ENCODE results near the gene LAMTOR5.

The LAMTOR5 gene

DNA sequence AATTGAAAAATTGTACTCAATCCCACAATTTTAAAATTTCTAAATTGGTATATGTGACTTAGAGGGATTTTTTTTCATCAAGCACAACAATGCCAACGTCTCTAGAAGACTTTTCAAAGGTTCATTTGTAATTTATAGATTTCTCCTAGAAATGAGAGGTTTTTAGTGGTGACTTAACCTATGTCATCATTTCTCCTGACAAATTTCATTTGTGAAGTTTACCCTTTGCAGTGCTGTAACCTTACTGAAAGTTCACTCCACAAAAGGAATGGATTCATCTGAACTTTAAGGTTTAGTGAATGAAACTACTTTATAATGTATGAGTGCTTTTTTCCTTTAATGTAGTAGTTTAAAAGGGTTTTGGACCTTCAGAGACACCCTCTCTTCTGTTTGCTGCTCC is 52.2 kb downstream of the LAMTOR5 start:
- ATAC-seq = no peak
- TF ChIP-seq BACH2 (CRISPR knock-in tag; IDR thresholded peaks at IDR 0.05; ENCODE audit: borderline replicate concordance) (no peak), ZNF8 (CRISPR knock-in tag; IDR thresholded peaks at IDR 0.05) (no peak), ZFP30 (CRISPR knock-in tag; IDR thresholded peaks at IDR 0.05) (no peak), ESRRG (CRISPR knock-in tag; IDR thresholded peaks at IDR 0.05) (no peak), ZC3H10 (CRISPR knock-in tag; IDR thresholded peaks at IDR 0.05) (no peak), RARB (CRISPR knock-in tag; IDR thresholded peaks at IDR 0.05) (no peak), CREB5 (CRISPR knock-in tag; IDR thresholded peaks at IDR 0.05; ENCODE audit: low read depth) (no peak), ARNTL (CRISPR knock-in tag; IDR thresholded peaks at IDR 0.05; ENCODE audit: borderline replicate concordance, low read depth) (no peak), GLIS3 (CRISPR knock-in tag; IDR thresholded peaks at IDR 0.05) (no peak), PPARA (CRISPR knock-in tag; IDR thresholded peaks at IDR 0.05; ENCODE audit: borderline replicate concordance) (no peak), ZNF70 (CRISPR knock-in tag; IDR thresholded peaks at IDR 0.05) (no peak), TCF4 (CRISPR knock-in tag; IDR thresholded peaks at IDR 0.05; ENCODE audit: borderline replicate concordance) (no peak), SNAI2 (CRISPR knock-in tag; IDR thresholded peaks at IDR 0.05) (no peak)
- TF ChIP-seq, protein P1, sequence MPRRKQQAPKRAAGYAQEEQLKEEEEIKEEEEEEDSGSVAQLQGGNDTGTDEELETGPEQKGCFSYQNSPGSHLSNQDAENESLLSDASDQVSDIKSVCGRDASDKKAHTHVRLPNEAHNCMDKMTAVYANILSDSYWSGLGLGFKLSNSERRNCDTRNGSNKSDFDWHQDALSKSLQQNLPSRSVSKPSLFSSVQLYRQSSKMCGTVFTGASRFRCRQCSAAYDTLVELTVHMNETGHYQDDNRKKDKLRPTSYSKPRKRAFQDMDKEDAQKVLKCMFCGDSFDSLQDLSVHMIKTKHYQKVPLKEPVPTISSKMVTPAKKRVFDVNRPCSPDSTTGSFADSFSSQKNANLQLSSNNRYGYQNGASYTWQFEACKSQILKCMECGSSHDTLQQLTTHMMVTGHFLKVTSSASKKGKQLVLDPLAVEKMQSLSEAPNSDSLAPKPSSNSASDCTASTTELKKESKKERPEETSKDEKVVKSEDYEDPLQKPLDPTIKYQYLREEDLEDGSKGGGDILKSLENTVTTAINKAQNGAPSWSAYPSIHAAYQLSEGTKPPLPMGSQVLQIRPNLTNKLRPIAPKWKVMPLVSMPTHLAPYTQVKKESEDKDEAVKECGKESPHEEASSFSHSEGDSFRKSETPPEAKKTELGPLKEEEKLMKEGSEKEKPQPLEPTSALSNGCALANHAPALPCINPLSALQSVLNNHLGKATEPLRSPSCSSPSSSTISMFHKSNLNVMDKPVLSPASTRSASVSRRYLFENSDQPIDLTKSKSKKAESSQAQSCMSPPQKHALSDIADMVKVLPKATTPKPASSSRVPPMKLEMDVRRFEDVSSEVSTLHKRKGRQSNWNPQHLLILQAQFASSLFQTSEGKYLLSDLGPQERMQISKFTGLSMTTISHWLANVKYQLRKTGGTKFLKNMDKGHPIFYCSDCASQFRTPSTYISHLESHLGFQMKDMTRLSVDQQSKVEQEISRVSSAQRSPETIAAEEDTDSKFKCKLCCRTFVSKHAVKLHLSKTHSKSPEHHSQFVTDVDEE (CRISPR knock-in tag; IDR thresholded peaks at IDR 0.05) = no peak

All from SK-N-SH treated with all-trans-retinoic acid at 6 μM for 48 hours (cell line).